NCI-H1436 (cell line): ENCODE results near the gene IQCH.

Source experiments
- DNase-seq: peaks from one replicate; lab custom pipeline; 2025; lab: John Stamatoyannopoulos, UW

The IQCH gene

DNA sequence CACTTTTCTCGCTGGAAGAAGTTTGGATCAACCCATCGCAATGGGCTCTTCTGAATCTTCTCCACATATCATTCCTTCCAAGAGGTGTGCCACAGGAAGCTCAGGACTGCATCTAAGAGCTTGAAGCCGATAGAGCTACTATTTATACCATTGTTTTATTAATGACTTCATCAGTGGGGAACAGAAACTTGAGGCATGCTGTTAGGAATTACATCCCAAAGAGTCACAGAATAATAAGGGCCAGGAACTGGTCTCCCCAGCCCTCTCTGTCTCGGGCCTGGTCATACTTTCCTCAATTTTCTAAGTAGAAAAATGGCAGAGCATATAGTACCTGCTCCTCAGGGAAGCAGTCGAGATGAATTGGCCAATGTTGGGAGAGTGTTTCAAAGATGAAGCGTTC is 249.5 kb downstream of the IQCH start:
- no peak for DNase-seq

DNA sequence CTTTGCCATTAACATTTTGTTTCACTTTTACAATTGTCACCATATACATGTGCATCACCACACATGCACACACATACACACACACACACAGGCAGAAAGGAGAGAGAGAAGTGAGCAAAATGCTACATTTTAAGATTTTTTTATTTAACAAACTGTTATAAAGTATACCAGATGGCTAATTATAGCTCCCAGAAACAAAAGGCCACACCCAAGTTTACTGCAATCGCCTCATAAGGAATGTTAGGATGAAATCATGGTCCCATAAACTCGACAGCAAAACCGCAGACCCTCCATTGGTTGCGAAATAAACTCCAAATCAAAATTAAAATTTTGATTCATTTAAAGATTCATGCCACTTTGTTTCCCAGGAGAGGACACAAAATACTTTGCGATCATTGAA is 250.2 kb downstream of the IQCH start:
- no peak for DNase-seq

DNA sequence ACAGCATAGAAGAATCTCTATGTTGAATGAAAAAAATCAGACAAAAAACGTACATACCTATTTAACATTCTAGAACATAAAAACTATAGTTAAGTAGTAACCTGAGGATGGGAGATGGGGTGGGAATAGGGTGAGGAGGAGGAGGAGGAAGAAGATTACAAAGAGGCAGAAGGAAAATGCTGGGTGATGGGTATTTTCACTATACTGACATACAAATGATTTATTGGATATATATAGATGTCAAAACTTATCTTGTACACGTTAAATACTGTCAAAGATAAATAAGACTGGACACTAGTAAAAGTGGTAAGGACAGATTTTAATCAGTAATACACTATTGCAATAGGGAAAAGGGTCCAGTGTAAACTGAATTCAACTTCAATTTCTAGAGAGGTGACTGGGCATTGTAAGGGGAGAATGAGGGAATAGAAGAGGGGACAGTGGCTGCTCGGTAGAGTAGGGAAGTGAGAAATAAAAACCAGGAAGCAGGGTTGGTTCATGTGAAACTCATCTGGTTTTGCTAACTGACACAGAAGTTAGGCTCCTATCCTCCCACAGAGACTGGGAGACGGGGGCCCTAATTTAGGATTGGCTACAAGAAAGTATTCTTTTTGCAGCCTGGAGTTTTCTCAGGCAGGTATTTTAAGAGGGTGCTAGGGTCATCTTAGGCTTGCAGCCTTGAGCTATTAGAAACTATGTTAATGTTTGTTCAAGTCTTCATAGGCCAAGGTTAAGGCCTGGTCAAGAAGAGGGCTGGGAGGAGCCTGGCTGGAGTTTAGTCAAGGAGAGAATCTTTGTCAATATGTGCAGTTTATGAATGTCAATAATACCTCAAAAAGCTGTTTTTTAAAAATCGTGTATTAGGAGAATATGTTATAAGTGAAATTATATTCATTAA is 251.3 kb downstream of the IQCH start:
- no peak for DNase-seq

DNA sequence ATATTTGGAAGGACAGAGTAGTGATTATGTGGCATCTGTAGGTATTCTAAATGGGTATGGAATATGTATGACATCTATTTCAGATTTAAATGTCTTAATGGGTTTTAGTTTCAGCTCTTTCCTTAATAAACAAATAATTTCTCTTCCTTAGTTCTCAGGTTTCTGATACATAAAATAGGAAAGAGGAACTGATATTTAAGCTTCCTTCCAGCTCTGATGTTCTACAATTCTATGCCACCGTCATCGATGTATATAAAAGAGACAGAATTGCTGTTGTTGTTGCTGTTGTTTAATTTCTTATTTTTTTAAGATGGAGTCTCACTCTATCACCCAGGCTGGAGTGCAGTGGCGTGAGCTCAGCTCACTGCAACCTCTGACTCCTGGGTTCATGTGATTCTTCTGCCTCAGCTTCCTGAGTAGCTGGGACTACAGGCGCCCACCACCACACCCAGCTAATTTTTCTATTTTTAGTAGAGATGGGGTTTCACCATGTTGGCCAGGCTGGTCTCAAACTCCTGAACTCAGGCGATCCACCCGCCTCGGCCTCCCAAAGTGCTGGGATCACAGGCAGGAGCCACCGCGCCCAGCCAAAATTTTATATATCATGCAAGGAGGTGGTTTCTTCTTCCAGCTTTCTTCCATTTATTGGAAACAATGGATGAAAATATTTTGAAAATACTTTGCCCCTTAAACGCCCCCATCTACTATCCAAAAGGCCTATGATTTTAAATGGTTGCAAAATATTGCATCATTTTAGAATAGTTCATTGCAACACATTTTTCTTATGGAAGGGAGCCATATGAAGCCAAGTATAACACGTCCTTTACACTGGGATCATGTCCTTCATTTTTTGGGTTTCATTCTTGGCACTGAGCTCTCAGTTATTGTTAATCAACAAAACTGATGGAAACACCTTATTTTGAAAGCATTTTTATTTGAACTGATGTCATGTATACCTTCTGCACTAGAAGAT is 252.5 kb downstream of the IQCH start:
- no peak for DNase-seq

DNA sequence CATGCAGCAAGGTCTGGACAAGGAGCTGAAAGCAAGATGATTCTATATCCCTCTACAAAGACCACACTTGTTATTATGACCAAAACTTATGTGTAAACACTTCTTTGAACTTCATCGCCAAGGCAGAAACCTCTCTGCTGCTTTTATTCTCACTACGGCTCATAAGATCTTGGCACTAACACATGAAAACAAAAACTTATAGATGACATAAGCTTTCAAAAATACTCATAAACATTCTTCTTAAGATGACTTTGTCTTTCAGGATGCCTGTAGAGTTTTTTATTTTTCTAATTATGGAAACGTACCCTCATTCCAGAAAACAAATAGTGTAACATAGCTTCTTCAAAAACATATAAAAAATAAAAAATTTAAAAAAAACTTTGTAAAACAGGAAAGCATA is 253.8 kb downstream of the IQCH start:
- DNase-seq, result no peak

DNA sequence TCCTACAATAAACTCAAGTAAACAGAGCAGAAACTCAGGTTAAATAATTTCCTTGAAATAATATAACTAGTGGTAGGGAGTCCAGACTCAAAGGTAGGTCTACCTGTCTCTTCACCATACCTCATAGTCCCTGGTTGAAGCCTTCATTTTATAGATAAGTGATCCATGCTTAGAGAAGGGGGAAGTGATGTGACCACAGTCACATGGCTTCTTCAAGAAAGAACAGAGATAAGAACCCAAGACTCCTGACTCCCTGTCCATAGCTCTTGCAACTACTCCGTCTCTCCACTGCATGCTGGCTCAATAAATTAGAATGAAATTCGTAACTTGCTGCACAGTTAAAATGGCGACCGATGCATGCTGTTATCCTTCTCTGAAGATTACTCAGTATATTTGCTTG is 255.3 kb downstream of the IQCH start:
- no peak for DNase-seq

DNA sequence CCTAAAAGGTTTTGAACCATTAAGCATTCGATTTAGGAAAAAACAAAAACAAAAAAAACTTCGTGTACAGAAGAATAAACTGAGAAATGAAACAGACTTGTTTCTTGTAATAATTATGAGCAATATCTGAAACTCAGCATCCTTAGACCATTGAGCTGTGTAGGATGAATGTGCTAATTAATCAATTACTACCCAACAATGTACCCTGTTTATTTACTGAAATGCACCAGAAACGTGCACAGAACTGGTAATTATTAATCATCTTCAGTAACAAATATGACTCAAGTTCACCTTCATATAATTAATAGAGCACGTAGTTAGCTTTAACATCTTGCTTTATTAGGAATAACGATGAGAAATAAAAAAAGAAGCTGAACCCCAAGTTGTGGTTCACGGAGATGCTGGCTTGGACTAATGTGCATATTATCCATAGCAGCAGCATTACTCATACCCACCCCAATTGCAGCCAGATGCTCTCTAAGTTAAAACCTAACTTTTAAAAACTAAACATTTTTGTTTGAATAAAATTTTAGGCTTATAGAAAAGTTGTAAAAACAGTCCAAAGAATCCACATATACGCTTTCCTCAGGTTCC is 256.1 kb downstream of the IQCH start:
- no peak for DNase-seq

DNA sequence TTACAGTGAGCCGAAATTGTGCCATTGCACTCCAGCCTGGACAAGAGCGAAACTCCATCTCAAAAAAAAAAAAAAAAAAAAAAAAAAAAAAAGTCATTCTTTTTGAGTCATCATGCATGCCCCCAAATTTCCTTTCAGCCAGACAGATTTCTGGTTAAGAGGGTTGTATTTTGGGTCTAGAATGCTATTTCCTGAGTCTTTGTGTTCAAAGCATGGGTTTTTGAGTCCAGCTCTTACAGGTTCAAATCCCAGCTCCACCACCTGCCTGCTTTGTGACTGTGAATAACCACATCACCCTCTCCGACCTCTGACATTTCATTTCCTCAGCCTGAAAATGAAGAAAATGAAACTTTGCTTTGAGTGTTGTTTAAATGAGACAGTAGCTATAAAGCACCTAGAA is 257.0 kb downstream of the IQCH start:
- DNase-seq, result no peak

DNA sequence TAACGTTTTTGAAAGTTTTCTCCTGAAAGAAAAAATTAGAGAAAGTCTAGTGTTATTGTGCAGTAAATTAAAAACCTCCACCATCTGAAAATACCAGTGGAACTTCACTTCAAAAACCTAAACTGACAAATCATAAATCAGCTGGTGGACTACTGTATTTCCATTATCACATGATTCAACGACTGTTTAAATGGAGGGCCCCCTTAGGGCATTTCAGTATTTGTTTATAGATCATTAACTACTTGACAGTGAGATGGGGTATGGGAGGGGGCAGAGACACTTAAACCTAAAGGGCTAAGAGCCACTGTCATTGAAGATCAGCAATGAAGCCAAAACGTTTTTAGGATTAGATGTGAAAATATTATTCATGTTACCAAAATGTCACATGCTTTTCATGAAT is 257.6 kb downstream of the IQCH start:
- DNase-seq, result peak; percentile 71

DNA sequence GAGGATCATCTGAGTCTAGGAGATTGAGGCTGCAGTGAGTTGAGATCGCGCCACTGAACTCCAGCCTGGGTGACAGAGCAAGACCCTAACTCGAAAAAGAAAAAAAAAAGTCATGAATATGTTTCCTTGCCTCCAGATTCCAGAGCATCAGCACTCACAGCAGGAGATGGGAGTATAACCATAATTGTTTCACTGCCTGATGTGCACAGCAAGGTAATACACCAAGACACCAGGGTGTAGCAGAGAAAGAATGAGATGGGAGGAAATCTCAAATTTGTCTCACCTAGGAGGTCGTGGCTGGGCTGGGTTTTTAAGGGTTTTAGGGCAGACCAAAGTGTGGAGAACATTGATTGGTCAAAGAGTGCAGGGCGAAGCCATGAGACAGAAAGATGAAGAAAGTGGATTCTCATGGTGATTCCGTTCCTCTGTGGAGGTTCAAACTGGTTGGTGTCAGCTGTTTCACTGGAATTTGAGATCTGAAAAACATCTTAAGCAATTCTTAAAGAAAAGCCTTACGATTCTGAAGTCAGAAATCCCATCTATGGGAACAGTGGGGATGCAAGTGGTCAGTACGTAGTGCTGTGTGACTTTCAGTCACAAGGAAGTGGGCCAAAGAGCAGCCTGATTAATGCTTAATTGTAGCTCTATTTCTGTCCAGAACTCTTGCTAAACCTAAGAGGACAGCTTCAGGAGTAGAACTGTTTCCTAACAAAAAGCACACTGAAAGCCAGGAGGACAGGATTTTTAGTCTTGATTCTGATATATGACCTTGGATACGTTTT is 258.5 kb downstream of the IQCH start:
- no peak for DNase-seq

DNA sequence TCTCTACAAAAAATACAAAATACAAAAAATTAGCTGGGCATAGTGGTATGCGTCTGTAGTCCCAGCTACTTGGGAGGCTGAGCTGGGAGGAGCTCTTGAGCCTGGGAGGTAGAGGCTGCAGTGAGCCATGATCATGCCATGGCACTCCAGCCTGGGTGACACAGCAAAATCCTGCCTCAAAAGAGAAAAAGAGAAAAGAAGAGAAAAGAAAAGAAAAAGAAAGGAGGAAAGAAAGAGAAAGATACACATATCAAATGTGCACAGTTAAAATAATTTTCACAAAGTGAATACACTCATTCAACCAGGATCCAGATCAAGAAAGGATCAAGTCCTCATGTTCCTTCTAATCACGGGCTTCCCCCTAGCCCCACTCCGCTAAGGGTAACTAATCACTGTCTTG is 260.5 kb downstream of the IQCH start:
- DNase-seq, result no peak

DNA sequence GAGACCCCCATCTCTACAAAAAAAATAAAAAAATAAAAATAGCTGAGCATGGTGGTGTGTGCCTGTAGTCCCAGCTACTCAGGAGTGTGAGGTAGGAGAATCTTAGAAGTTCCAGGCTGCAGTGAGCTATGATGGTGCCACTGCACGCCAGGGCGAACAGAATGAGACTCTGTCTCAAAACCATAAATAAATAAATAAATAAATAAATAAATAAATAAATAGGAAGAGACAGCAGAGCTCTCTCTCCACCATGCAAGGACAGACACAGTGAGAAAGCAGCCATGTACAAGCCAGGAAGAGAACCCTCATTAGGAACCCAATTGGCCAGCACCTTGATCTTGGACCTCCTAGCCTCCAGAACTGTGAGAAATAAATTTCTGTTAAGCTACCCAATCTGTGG is 261.0 kb downstream of the IQCH start:
- no peak for DNase-seq

DNA sequence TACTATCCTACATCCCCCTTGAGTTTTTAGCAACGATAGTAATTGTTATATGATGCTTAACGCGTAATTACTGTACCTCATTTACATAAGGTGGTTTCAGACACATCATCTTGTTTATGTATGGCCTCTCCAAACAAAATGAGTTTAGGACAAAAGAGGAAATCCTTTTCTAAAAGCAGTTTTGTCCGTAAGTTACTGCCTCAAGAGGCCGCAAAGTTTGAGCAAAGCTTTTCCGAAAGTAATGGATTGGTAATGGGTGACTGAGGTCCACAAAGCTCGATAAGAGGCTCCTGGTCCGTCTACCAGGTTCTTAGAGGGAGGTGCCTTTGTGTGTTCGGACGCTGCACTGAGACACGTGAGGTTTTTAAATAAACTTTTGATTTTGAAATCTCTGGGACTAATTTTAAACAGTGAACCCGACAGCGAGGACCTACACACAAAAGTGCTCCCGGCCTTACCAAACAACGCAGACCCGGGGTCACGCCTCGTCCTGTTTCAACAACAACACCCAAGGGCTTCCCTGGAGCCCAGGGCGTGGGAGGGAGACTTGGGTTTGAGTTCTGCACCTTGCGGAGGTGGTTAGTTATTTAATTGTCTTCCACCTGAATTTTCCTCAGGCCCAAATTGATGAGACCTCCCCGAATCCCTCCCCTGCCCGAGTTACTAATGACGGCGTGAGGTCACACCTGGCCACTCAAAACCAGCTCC is 265.9 kb downstream of the IQCH start:
- DNase-seq, result no peak

DNA sequence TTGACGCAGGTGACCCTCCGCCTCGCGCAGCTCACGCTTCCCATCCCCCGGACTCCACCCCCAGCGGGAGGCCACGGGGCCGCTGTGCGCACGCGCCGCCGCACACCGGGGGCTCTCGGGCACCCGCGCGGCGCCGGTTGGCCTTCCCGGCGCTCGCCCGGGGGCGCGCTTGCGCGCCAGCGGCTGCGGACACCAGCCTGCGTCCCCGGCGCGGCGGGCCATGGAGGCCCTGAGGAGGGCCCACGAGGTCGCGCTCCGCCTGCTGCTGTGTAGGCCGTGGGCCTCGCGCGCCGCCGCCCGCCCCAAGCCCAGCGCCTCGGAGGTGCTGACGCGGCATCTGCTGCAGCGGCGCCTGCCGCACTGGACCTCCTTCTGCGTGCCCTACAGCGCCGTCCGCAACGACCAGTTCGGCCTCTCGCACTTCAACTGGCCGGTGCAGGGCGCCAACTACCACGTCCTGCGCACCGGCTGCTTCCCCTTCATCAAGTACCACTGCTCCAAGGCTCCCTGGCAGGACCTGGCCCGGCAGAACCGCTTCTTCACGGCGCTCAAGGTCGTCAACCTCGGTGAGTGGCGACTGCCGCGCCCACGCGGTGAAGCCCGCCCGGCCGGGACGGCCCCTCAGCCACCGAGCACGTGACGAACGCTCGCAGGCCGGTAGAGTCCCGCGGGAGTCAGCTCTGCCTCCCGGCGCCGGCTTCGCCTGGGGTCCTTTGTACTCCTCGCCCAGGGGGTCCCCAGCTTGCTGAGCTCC is 266.6 kb downstream of the IQCH start, which contains the start of gene C15orf61:
Gene C15orf61 (plus strand): TSS at position 103 of the 754 bp plus-strand sequence. CDS start 118 bp downstream, at position 221.
- DNase-seq, result peak; percentile 86

DNA sequence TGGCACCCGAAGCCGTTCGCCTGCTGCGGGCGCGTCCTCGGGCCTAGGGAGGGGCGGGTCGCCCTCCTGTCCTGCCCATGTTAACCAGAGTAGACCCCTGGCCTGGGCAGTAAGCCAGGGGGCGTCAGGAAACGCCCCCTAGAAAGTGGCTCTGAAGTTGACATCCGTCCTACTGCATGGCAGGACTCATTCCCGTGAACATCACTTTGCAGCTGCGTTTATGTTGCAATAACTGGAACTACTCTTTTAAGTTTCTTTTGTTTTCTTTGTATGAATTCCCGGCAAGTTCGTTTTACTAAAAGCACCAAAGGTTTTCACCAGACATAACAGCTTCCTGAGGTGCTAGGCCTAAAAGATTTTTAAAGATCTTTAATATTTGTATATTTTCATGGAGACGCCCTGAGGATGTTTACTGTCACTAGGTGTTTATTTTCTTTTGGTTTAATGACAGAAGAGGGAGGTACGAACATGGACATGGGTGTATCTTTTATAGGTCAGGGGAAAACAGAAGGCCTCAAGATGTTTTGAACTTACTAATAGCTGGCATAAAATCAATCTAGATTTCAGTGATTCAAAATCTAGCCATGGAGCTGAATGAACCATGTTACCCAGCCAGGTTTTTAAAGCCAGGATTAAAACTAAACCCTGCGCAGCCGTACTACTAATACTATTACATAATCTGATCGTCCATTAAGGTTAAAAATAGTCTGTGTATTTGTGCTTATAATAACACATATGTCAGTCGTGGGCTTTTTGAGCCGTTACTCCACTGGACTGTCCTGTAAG is 267.4 kb downstream of the IQCH start:
- DNase-seq, result no peak

DNA sequence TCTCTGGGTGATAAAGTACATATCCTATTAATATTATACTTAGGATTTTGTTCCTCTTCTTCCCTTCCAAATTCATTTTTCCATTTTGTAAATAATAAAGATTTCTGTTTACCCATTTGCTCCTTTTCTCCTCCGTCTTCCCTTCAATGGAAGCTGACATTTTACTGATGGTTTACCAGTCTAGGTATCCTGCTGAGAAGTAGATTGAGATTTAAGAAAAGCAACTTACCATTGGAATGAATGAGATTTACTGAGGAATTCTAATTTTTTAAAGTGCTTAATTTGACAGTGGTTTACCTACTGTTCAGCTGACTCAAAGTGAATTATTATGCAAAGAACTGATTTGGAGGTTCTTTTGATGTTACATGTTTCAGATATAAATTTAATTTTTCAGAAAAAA is 268.7 kb downstream of the IQCH start:
- DNase-seq, result no peak

DNA sequence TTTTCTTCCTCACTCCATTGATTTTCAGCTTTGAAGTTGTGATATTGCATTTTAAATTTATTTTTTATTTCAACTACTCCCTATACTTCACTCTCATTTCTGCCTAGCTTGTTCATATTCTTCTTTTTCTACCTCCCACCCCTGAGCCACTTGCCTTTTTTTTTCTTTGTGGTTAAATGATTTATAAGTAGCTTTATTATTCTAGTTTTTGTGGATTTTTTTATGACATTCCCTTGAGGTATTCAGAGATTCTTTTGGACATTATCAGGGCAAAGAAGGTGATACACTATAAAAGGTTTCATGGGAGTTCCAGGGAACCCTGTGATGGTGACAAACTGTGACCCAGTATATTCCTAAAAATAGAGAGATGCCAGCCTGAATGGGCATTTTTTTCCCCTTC is 269.6 kb downstream of the IQCH start:
- no peak for DNase-seq

DNA sequence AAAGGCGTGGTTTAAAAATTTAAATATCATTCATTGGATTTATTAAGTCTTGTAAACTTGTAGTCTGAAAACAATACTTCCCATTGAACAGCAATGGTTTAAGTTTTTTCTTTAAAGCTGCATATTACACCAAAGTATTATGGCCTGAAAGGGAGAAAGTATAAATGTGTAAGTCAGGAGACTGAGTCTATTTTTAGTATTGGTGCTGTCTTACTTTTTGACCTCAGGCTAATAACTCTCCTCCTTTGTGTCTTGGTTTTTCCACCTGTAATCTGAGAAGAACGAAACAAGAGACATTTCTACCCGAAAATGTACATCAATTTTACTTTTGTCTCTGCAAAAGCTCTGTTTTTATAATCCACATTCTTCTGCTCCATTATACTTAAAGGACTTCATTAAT is 273.9 kb downstream of the IQCH start:
- no peak for DNase-seq

DNA sequence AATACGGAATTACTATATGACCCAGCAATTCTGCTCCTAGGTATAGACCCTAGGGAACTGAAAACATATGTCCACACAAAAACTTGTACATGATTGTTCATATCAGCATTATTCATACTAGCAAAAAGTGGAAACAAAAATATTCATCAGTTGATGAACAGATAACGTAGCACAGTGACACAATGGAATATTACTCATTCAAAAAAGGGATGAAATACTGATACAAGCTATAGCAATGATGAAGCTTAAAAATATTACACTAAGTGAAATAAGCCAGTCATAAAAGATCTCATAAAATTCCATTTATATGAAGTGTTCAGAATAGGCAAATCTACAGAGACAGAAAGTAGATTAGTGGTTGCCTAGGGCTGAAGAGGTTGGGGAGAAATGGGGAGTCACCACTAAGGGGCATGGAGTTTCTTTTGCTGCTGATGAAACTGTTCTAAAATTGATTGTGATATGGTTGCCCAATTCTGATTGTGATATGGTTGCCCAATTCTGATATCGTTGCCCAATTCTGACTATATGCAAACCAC is 276.9 kb downstream of the IQCH start:
- DNase-seq, result no peak
